Hepatic stellate cell (primary cell): ENCODE results near the gene NHLRC4.

Source experiments
- DNase-seq: peaks from one replicate; pipeline ENCODE4 v3.0.0; 2011; ENCODE audit warnings: low spot score

NHLRC4 gene, protein sequence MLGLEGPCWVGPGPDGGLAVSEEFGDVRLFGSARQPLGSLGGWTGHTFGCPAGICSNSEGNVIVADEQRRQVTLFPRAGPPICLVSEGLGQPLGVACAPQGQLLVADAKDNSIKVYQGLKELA

DNA sequence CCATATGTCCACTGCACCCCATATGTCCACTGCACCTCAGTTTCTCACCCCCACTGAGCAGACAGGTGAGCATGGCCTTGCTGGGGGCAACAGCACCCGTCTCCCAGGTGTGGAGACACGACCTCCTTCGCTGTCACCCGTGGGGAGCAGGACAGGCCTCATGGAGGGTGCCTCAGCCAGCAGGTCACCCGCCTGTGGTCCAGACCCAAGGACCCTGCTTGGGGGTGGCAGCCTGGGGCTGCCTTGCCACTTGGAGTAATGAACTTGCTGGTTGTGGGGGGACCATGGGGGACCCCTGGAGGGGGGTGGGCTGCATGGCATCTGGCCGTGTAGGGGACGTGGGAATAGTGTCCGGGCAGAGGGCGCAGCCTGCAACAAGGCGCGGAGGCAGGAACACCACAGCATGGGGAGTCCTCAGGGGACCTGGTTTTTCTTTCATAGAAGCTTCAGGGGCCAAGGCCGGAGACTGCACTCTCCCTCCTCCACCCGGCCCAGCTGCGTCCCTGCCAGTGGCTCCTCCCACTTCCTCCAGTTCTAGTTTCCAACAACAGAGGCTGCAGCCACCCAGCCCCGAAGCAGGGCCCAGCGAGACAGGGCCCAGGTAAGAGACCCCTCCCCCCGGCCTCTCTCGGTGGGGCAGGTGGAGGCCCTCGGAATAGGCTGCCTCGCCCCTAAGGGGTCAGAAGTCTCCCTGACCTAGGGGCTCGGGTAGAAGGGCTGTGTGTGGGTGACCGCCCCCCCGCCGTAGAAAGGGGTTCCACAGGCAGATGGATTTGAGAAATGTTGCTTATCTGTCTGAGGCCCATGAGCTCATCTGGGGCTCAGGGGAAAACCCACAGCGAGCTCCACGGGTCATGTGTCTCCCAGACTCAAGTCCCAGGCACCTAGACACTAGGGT is at the start of gene NHLRC4:
Gene NHLRC4, plus strand, starts transcription at position 531 of the 898 bp plus-strand sequence. CDS start 1,043 bp downstream, outside the sequence.
- peak; percentile 87 for DNase-seq

DNA sequence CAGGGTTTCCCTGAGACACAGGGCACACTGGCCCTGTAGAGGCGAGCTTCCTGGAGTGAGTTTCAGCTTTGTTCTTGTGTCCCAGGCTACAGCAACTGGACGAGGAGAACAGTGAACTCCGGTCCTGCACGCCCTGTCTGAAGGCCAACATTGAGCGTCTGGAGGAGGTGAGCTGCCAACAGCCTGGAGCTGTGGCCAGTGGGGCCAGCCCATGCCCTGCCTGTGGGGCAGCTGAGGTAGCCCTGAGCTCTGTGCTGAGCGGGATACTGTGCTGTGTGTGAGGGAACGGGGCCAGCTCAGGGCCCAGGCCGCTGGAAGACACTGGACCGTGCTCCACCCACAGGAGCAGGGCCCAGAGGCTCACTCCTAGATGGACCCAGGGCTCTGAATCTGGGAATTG is 47.9 kb upstream of the NHLRC4 start:
- no peak for DNase-seq

DNA sequence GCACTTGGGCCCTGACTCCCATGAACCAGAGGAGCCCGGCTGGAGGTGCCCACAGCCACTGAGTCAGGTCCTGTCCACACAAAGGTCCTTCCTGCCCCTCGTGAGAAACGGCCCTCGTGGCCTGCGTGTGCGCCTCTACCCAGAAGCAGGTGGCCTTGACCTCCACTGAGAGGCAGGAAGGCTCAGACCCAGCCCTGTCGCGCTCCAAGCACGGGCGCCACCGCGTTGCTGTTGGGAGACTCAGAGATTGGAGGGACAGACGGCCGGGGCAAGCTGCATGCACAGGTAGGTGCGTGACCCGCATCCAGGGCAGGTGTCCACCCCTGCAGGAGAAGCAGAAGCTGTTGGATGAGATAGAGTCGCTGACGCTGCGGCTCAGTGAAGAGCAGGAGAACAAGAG is 47.4 kb upstream of the NHLRC4 start:
- no peak for DNase-seq

DNA sequence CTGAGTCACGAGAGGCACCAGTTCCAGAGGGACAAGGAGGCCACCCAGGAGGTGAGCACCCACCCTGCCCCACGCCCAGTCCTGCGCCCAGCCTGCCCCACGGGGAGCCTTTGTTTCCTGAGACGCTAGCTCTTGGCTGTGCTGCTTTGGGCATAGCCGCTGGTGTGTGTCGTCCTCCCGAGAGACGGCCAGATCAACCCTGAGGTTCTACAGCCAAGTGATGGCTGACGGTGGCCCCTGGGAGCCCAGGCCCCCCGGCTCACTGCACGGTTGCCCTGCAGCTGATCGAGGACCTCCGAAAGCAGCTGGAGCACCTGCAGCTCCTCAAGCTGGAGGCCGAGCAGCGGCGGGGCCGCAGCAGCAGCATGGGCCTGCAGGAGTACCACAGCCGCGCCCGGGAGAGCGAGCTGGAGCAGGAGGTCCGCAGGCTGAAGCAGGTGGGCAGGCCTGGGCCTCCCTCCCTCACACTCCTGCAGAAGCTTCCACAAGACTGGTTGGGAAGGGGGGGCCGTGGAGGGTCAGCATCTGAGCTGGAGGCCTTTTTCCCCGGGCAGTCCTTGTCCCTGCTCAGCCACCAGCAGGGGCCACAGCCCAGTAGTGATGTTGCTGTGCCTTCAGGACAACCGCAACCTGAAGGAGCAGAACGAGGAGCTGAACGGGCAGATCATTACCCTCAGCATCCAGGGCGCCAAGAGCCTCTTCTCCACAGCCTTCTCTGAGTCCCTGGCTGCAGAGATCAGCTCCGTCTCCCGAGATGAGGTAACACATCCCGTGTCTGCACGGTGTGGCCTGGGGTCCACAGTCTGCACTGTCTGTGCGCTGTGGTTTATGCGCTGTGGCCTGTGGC is 46.7 kb upstream of the NHLRC4 start:
- no peak for DNase-seq

DNA sequence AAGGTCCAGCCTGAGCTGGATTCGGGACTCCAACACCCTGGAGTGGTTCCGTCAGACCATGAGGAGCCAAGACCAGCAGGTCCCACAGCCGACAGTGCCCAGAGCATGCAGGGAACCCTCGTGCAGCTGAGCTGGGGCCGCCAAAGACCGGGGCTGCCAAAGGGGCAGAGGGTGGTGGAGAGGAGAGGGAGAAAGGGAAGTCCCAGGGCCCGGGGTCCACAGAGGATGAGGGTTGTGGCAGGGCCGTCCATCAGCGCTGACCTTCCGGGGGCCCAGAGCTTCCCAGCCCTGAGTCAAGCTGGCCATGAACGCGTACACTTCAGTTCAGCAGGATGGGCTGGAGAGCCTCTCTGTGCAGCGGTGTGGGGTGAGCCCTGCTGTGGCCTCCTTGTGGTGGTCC is 46.0 kb upstream of the NHLRC4 start:
- DNase-seq: no peak

DNA sequence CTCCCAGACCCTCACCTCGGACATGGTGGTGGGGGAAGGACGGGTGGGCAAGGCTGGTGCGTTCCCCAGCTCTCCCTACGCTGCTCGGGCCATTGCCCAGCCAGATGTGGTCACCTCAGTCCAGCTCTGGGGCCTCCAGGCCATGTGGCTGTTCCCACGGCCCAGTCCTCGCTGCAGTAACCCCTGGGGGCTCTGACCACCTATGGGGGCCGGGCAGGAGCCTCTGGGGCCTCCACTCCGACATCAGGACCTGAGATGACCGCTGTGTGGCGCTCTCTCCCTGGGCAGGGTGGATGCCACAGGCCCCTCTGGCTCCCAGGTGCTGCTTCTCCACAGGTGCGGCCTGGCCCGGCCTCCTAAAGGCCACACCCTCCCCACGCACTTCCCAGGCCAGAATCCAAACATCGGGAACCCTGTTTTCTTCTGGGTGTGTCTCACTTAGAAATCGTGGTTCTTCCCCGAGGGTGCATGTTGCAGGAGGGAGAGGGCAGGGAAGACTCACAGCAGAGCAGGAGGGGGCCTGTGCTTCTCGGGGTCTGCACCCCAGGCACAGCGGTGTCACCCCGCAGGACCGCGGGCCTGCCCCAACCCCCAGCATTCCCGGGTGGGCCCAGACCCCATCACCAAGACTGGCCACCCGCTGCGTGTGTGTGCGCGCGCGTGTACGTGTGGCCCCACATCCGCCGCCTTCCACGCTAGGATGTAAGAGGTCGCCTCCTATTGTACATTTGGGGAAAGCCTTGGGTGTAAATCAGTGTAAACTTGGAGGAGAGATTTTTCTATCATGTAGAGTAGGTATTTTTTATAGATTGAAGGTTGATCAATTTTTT is 45.2 kb upstream of the NHLRC4 start:
- DNase-seq: no peak

DNA sequence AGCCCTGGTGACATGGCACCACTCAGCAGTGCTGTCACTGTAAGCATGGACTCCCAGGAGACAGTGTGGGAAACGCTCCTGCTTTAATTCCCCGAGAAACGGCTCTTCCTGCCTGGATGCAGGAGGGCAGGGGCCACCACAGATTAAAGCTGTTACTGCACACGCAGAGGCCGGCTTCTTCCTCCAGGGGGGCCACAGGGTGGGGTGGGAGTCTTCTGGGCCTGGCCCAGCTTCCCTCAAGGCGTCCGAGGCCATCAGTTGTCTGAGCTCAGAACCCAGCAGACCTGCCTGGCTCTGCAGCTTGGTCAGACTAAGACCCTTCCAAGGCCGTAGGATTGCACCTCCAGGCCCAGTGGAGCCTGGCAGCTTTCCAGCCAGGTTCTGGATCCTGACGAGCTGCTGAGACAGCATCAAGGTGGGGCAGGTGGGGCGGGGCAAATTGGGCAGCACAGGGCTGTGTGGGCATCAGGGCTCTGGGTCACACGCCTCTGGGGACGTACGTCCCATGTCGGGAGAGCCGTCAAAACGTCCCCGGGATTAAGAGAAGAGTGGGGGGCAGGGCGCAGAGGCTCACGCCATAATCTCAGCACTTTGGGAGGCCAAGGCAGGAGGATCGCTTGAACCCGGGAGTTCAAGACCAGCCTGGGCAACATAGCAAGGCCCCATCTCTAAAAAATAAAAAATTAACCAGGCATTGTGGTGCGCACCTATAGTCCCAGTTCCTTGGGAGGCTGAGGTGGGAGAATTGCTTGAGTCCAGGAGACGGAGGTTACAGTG is 44.3 kb upstream of the NHLRC4 start:
- no peak for DNase-seq

DNA sequence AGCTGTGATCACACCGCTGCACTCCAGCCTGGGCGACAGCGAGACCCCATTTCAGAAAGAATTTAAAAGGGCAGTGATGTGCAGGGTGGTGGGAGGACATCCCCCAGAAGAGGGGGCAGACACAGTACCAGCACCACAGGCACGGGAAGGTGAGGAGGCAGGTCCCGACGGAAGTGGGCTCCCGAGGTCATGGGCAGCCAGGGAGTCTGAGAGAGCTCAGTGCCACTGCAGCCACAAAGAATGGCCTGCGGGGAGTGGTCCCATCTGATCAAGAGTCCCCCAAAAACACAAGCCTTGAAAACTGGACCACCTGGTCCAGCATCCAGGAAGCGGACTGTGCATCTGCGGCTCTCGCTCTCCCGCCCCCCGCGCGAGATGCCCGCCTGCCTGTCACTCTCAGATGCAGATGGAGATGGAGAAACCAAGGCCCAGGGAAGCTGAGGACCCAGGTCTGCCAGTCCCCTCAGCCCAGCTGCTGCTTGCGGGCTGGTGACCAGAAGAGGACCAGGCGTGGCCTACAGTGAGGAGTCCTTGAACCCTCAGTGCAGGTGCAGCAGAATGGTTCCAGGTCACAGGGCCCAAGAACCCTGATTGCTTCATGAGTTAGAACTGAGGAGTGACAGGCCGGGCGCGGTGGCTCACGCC is 43.6 kb upstream of the NHLRC4 start:
- no peak for DNase-seq

DNA sequence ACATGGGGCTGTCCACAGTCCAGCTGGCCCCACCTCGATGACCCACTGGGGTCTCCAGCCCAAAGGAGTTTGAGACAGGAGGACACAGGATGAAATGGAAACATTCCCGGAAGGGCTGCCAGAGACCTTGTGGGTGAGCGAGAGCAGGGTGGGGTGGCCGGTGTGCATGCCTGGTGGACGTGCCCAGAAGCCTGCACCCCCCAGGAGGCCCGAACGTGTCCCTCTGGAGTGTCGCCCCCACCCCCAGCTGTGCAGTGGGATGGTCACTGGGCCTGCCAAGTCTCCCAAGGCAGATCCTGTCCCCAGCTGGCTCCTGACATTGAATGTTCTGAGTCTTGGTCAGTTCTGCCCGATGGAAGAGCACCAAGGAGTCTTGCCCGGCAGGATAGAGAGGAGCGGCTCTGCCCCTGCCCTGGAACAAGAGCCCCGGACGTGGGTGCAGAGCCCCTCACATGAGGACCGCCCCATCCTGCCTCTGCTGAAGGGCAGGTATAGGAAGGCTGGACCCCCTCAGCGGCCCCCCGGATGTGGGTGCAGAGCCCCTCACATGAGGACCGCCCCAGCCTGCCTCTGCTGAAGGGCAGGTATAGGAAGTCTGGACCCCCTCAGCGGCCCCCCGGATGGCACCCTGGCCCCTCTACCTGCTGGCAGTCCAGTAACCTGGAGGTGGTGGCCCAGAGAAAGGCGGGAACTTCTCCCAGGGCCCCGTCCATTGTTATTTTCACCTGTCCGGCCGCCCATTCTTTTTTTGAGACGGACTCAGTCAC is 42.3 kb upstream of the NHLRC4 start:
- no peak for DNase-seq

DNA sequence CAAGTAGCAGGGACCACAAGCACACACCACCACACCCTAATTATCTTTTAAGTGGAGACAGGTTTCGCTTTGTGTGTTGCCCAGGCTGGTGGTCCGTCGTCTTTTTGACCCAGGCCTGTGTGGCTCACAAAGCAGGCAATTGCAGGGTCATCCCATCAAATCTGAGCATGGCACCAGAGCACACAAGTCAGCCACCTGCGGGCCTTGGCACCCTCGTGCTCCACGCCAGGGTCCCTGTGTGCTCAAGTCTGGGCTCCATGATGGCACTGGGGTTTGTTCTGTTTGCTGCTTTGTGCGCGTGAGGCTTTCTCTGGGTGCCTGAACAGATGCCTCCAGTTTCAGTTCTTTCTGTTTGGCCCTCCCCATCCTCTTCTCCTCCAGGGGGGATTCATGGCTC is 41.7 kb upstream of the NHLRC4 start:
- DNase-seq: no peak

DNA sequence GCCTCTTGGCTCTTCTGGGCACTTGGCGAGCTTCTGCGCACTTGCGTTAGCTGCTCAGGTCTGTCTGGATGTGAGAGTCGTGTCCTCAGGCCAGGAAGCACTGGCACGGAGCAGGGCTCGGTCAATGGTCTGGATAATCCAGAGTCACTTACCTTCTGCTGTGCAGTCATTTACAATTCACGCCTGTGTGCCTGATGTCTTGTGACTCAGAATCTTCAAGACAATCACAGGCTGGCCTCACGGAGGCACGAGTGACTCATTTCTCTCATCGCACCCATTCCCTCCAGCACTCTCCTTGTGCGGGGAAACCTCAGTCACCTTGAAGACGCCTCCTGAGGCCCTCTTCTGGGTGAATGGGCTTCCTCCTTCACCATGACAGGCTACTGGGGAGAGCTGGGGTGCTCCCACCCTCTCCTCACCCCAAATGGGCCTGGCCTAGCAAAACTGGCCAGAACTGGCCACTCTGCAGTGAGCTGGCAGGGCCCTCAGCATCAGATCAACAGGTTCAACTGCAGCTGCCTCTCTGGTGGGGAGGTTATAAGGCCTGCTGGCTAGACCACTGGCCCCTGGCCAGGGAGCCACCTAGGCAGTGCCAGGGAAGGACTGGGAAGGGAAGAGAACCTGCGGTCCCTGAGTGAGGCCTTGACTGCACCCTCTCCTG is 41.2 kb upstream of the NHLRC4 start:
- peak; percentile 83 for DNase-seq

DNA sequence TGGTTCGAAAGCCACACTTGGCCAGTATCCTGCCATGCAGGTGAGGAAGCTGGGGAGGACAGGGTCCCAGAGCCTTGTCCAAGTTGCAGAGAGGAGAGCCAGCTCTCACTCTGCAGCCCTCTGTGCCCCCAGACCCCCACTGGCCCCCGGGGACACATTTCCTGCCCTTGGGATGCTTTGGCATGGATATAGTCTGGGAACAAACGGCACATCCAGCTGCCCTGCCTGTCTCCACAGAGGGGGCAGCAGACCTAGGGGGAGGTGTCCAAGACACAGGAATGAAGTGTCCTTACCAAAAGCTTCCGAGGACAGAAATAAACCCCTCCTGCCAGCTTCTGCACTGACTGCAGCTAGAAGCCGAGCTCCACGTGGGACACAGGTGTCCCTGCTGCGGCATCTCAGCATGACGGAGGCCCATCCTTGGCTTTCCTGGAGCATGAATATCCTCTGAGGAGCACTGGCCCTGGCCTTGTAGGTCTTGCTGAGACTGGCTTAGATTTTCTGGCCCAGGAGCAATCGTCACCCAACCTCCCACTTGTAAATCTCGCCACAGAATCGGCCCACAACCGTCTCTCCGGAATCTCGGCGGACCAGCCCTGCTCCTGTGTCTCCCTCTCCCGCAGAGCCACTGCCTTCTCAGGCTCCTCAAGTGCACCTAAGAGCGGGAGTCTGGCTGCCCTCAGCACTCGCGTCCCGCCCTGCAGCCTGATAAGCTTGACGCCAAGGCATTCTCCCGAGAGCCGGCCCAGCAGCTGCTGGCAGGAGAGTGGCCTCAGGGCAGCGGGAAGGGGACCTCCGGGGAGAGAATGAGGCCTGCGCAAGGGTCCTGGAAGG is 40.4 kb upstream of the NHLRC4 start:
- DNase-seq: peak; percentile 50

DNA sequence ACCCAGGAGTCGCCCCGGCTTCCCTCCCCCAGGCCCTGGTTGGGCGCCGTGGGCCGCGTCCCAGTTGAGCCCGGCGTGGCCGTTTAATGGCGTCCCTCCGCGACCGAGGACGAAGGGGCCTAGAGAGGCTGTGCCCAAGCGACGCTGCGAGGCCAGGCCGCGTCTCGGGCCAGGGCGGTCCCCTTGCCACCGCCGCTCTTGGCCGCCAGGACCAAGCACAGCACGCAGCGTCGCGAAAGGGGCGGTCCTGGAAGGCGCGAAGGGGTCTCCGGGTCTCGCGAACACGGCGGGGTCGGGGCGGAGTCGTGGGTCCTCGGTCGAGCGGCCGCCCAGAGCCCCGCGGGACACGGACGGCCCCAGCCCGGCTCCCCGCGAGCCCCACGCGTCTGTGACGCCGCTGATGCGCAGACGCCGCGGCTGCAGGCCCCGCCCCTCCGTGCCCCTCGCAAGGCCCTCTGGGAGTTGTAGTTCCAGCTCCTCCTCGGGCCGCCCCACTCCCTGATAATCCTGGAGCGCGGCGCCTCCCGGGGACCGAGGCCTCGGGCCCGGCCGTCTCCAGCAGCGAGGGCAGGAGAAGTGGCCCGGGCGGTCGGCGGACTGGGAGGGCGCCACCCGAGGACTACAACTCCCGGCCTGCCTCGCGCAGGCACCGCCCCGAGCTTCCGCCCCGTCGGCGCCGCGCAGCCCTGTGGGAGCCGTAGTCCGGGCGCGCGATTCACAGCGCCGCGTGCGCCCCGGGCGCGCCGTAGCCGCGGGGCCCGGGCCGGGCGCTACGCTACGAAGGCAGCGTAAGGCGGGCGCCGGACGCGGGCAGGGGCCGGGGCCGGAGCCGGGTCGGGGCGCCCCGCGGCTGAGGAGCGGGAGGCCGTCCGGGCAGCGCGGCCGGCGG is 39.5 kb upstream of the NHLRC4 start, which contains the start of gene CAPN15:
Gene CAPN15, plus strand, starts transcription at position 698 of the 889 bp plus-strand sequence. CDS start 19,127 bp downstream, outside the sequence.
- DNase-seq: peak; percentile 86

DNA sequence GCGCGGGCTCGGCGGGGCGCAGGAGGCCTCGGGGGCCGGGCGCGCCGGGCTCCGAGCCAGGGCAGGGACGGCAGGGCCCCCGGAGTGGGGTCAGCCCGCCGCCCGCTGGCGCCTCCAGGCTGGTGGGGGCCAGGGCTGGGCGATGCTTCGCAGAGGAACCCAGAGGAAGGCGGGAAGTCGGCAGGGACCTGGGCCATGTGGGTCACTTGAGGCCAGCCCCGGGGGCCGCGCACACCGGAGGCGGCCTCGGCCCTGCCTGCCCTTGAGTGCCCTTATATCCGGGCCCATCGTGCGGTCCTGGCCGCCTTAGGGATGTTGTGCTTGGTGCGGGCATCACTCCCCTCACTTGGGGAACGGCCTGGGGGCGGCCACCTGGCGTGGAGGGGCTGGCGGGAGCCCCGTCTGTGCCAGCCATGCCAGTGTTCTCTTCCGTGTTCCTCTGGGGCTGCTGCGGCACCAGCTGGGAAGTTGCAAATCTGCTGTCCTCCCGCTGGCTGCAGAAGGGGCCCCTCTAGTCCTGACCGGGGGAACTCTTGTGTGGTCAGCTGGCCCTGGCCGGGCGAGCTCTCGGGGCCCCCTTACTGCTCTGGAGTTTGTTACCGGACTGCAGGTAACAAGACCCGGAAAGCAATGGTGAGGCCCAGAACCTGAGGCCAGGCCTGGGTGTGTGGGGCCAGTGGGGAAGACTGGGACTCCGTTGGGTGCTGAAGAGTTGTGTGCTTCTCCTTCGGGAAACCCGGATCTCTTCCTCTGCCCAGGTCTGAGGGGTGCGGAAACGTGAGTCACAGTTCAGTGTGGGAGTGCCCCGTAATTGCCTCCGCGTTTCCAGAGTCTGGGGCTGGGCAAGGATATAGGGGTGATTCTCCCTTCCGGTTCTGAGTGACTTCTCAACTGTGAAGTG is 38.4 kb upstream of the NHLRC4 start:
- peak; percentile 66 for DNase-seq

DNA sequence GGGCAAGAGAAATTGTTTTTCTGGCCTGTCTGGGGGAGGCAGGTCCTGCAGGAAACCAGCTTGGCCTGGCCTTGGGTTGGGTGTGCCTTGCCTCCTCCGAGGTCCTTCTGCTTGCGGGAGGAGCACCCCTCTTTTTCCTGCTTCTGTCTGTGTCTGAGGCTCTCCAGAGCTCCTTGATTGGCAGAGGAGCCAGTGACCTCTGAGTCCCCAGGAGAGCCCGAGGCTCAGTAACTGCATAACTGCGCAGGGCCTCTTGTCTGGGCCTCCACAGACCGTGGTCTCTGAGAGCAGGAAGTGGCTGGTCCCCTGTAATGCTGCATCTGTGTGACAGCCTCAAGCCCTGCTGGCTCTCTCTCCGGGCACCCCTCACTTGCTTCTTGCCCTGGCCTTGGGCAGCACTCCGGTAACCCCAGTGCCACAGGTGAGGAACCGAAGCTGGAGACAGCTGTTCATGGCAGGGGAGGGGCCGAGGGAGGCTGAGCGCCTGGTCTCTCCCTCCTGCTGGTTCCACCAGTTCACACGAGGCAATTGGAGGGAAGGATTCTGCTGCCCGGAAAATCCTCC is 37.7 kb upstream of the NHLRC4 start:
- DNase-seq: no peak
